Stomach (tissue), 9 donors: ENCODE measurements around the gene DOC2A. TPM values are rescaled to one million over a fixed set of nuclear protein-coding genes. Genes with fewer than 3 reads are reported as not detected.
"Not testable (repeated sequence)": the region's sequence is repeated elsewhere in the genome, so short reads cannot be mapped to it uniquely, and the experiment has no call there.

Experiments
- DNase-seq, 2 donors: peaks; one replicate each; pipeline versions ENCODE4 v3.0.0 to v3.0.0-alpha.2; 2013 to 2019
- H3K27ac ChIP-seq, 5 donors: fragments of 200-600 bp in 4 of 5; sonication (generic) in 4 of 5; one replicate each; pipeline ENCODE4 v1.5.1; 2013 to 2019; ENCODE audit warnings: mild to moderate bottlenecking in 1 of 5, moderate library complexity in 1 of 5
- H3K27me3 ChIP-seq, 3 donors: fragments of 200-600 bp; sonication (generic); one replicate each; pipeline ENCODE4 v1.5.1; 2017 to 2019; ENCODE audit warnings: mixed run types in 1 of 3
- H3K36me3 ChIP-seq, 4 donors: fragments of 200-600 bp; sonication (generic); 1 replicate in 3 of 4; 2 replicates in 1 of 4; pipeline ENCODE4 v1.5.1; 2016 to 2019
- H3K4me1 ChIP-seq, 4 donors: fragments of 200-600 bp; sonication (generic); one replicate each; pipeline ENCODE4 v1.5.1; 2016 to 2019
- H3K4me3 ChIP-seq, 4 donors: fragments of 200-600 bp; sonication (generic) in 3 of 4; one replicate each; pipeline ENCODE4 v1.5.1; 2016 to 2019; ENCODE audit warnings: mild to moderate bottlenecking in 1 of 4
- H3K9me3 ChIP-seq, 4 donors: fragments of 200-600 bp; sonication (generic); one replicate each; pipeline ENCODE4 v1.5.1; 2016 to 2019
- CTCF ChIP-seq, 7 experiments: fragments of 450-650 bp in 4 of 7; fragments of 200-600 bp in 3 of 7; sonication (generic) in 3 of 7; IDR thresholded peaks; one replicate each; pipeline ENCODE4 v1.5.1; 2016 to 2019; ENCODE audit warnings: antibody characterized with exemption in 7 of 7, control low read depth in 2 of 7, mild to moderate bottlenecking in 1 of 7
- EP300 ChIP-seq: sonication (generic); formaldehyde crosslinking; IDR thresholded peaks from one replicate; pipeline ENCODE4 v1.6.1; 2017; ENCODE audit warnings: antibody characterized with exemption
- POLR2A ChIP-seq, 4 donors: fragments of 450-650 bp; IDR thresholded peaks; one replicate each; pipeline ENCODE4 v1.6.1; 2016; ENCODE audit warnings: antibody characterized with exemption in 4 of 4, control low read depth in 2 of 4, mild to moderate bottlenecking in 1 of 4, moderate library complexity in 1 of 4
- POLR2AphosphoS5 ChIP-seq, 3 donors: sonication (generic); formaldehyde crosslinking; IDR thresholded peaks; one replicate each; pipeline ENCODE4 v1.6.1; 2016; ENCODE audit warnings: antibody characterized with exemption in 3 of 3
- WGBS, 5 donors: extraction: QIAGEN DNeasy Blood & Tissue Kit in 3 of 5; methylation state at CpG; one replicate each; pipeline versions ENCODE4 v1.1.5 to v1.1.7; 2013 to 2018; 5-methylcytosine and 5-hydroxymethylcytosine counted together
- intact Hi-C: fragments of 100-400 bp; cut with DNase I; formaldehyde crosslinking; loops from one replicate; pipeline ENCODE4 v1.15.1; 2023; ENCODE audit warnings: low total_unique reads
- polyA plus RNA-seq, 3 donors: library from polyadenylated mRNA; stranded (reverse); fragments of 200-250 nt; gene quantifications; one replicate each; pipeline ENCODE4 v1.2.3, GENCODE V29; 2013
- total RNA-seq, 5 donors: library from RNA; depleted of rRNA; stranded (reverse); fragments of >200 nt; gene quantifications; one replicate each; pipeline versions ENCODE4 v1.1.0 to v1.2.3, GENCODE V29; 2014 to 2016
- donor health status: healthy with polysubstance abuse.
- donor health status: Bipolar disorder and iron deficiency.
- donor health status: healthy.

Gene DOC2A
- total and polyA plus RNA-seq, 8 donors = 0.72 to 20.9 (median 1.8) TPM; not detected in 4

GRCh38 chr16:30022887-30023286 lies 12.1 kb upstream of the DOC2A start, which contains the start of gene C16orf92:
TSS of gene C16orf92 (plus strand) at chr16:30023198. CDS start at chr16:30023341, 143 bp downstream.
- DNase-seq = no peak
- no peaks in the 10 kb centered on the region for H3K9me3 ChIP-seq
- H3K27me3 ChIP-seq = peaks cover 7 to 38% (median 12%) of the 10 kb centered on the region in 3 donors
- TF ChIP-seq EP300 (no peak), POLR2A (IDR thresholded peaks at IDR 0.05) (no peak), CTCF (IDR thresholded peaks at IDR 0.05) (no peak), POLR2AphosphoS5 (IDR thresholded peaks at IDR 0.05) (no peak)
- intact Hi-C loops = loop anchor here (10.0 kb wide), 1 partner anchor 158 kb away; the partner anchor contains the start of gene CDIPT
- H3K4me1 ChIP-seq = peaks cover 7 to 14% (median 12%) of the 10 kb centered on the region in 4 donors
- no peak within 1 kb of the TSS for H3K4me3 ChIP-seq
- H3K27ac ChIP-seq = no peak within 1 kb of the TSS
- H3K36me3 ChIP-seq = no peaks in the 10 kb centered on the region
- 81 to 90% (median 83%) methylated on average over 6 of the region's 6 CpGs for WGBS, 5 donors

- no peak for DNase-seq
- WGBS, 5 donors = 53 to 63% (median 55%) methylated on average over 4 of the region's 4 CpGs
- intact Hi-C loops = no loop called here
Observed at GRCh38 chr16:30018731-30019158, 7.9 kb upstream of the DOC2A start.

GRCh38 chr16:30017937-30018336 lies 7.1 kb upstream of the DOC2A start:
- DNase-seq, intact Hi-C loops, H3K4me3 ChIP-seq, H3K27me3 ChIP-seq, H3K36me3 ChIP-seq, H3K27ac ChIP-seq, H3K9me3 ChIP-seq: not testable (repeated sequence)
- WGBS, 5 donors = 82 to 93% (median 84%) methylated on average over 3 to 4 of the region's 4 CpGs
- H3K4me1 ChIP-seq = peaks cover 7 to 14% (median 12%) of the 10 kb centered on the region in 4 donors

More at GRCh38 chr16:30018731-30019158, 7.9 kb upstream of the DOC2A start:
- Histone ChIP-seq H3K36me3 (no peaks in the 10 kb centered on the region), H3K27me3 (no peaks in the 10 kb centered on the region), H3K4me3 (no peak overlapping the region), H3K4me1 (peaks cover 7 to 14% (median 12%) of the 10 kb centered on the region in 4 donors), H3K9me3 (no peaks in the 10 kb centered on the region), H3K27ac (no peak overlapping the region)
- TF ChIP-seq EP300 = no peak
- no peak for TF ChIP-seq CTCF (IDR thresholded peaks at IDR 0.05)
- TF ChIP-seq POLR2AphosphoS5 (IDR thresholded peaks at IDR 0.05) = no peak
- TF ChIP-seq POLR2A (IDR thresholded peaks at IDR 0.05) = no peak

- intact Hi-C loops = no loop called here
- Histone ChIP-seq H3K4me3 (no peak overlapping the region), H3K36me3 (no peaks in the 10 kb centered on the region), H3K9me3 (no peaks in the 10 kb centered on the region), H3K27me3 (peaks cover 0 to 7% (median 2%) of the 10 kb centered on the region in 3 donors), H3K27ac (no peak overlapping the region), H3K4me1 (peaks cover 7 to 14% (median 12%) of the 10 kb centered on the region in 4 donors)
- 95 to 99% (median 98%) methylated on average over 2 of the region's 2 CpGs for WGBS, 5 donors
- DNase-seq = no peak
- TF ChIP-seq POLR2AphosphoS5 (IDR thresholded peaks at IDR 0.05) (no peak), POLR2A (IDR thresholded peaks at IDR 0.05) (no peak), CTCF (IDR thresholded peaks at IDR 0.05) (no peak), EP300 (no peak)
Observed at GRCh38 chr16:30017277-30017656, 6.4 kb upstream of the DOC2A start.

- intact Hi-C loops = no loop called here
- H3K27ac ChIP-seq = no peak overlapping the region
- H3K9me3 ChIP-seq = no peaks in the 10 kb centered on the region
- peaks cover 9 to 16% (median 13%) of the 10 kb centered on the region in 4 donors for H3K4me1 ChIP-seq
- no peak for DNase-seq
- no peak overlapping the region for H3K4me3 ChIP-seq
- peaks cover 0 to 12% (median 8%) of the 10 kb centered on the region in 3 donors for H3K27me3 ChIP-seq
- TF ChIP-seq CTCF (IDR thresholded peaks at IDR 0.05) = no peak
- no peak for TF ChIP-seq POLR2AphosphoS5 (IDR thresholded peaks at IDR 0.05)
- no peak for TF ChIP-seq POLR2A (IDR thresholded peaks at IDR 0.05)
- TF ChIP-seq EP300 = no peak
- H3K36me3 ChIP-seq = no peaks in the 10 kb centered on the region
- 57 to 68% (median 60%) methylated on average over 8 of the region's 8 CpGs for whole genome bisulfite sequencing, 5 donors
Observed at GRCh38 chr16:30016555-30017276, 5.9 kb upstream of the DOC2A start.

GRCh38 chr16:30015450-30015849 lies 4.6 kb upstream of the DOC2A start:
- H3K27ac ChIP-seq, H3K4me3 ChIP-seq, intact Hi-C loops, H3K36me3 ChIP-seq, DNase-seq, H3K9me3 ChIP-seq: not testable (repeated sequence)
- peaks cover 12 to 25% (median 20%) of the 10 kb centered on the region in 3 donors for H3K27me3 ChIP-seq
- H3K4me1 ChIP-seq = peaks cover 13 to 18% (median 16%) of the 10 kb centered on the region in 4 donors
- 89 to 95% (median 90%) methylated on average over 7 of the region's 7 CpGs for WGBS, 5 donors

- intact Hi-C loops, DNase-seq, H3K36me3 ChIP-seq, H3K27ac ChIP-seq, H3K4me3 ChIP-seq, H3K9me3 ChIP-seq: not testable (repeated sequence)
- WGBS, 5 donors = 65 to 80% (median 70%) methylated on average over 14 of the region's 14 CpGs
- peaks cover 25 to 54% (median 35%) of the 10 kb centered on the region in 3 donors for H3K27me3 ChIP-seq
- peaks cover 16 to 28% (median 21%) of the 10 kb centered on the region in 4 donors for H3K4me1 ChIP-seq
Observed at GRCh38 chr16:30012598-30012997, 1.8 kb upstream of the DOC2A start.
